Thoracic aorta (tissue), 2 donors: ENCODE data around the gene SERPINA3. TPM values are rescaled to one million over a fixed set of nuclear protein-coding genes. Genes with fewer than 3 reads are reported as not detected.

Experiments used
- ATAC-seq: fragments of 150-250 bp; one replicate; pipeline ENCODE4 v1.8.0; 2017; ENCODE audit warnings: low read depth; ENCODE audit not compliant: insufficient number of reproducible peaks, low FRiP score
- DNase-seq: peaks from one replicate; pipeline ENCODE4 v3.0.0-alpha.2; 2020; ENCODE audit warnings: low spot score
- H3K27ac ChIP-seq, 2 donors: fragments of 200-600 bp; sonication (generic); 1 replicate in 1 of 2; 2 replicates in 1 of 2; pipeline ENCODE4 v1.5.1; 2016; ENCODE audit warnings: mild to moderate bottlenecking in 2 of 2, moderate library complexity in 2 of 2
- H3K27me3 ChIP-seq: fragments of 200-600 bp; sonication (generic); replicated peaks from 2 replicates; pipeline ENCODE4 v1.6.0; 2016; ENCODE audit warnings: mild to moderate bottlenecking; ENCODE audit not compliant: insufficient read depth
- H3K36me3 ChIP-seq: fragments of 200-600 bp; sonication (generic); one replicate; pipeline ENCODE4 v1.5.1; 2016
- H3K4me1 ChIP-seq, 2 donors: fragments of 200-600 bp; sonication (generic); 1 replicate in 1 of 2; 2 replicates in 1 of 2; pipeline versions ENCODE4 v1.5.1 to v1.6.0; 2016; ENCODE audit warnings: low read depth in 2 of 2, mild to moderate bottlenecking in 1 of 2; ENCODE audit not compliant: control insufficient read depth in 1 of 2
- H3K4me3 ChIP-seq: fragments of 200-600 bp; sonication (generic); 2 replicates; pipeline ENCODE4 v1.5.1; 2016; ENCODE audit warnings: mild to moderate bottlenecking
- H3K9me3 ChIP-seq: fragments of 200-600 bp; sonication (generic); 2 replicates; pipeline ENCODE4 v1.5.1; 2016
- total RNA-seq, 2 donors: library from RNA; depleted of rRNA; stranded (reverse); fragments of >200 nt; gene quantifications; one replicate each; pipeline versions ENCODE4 v1.1.0 to v1.2.3, GENCODE V29; 2016
- TF ChIP-seq, protein P1 (sequence below): fragments of 200-600 bp; sonication (generic); IDR thresholded peaks from one replicate; pipeline ENCODE4 v1.5.1; 2019; ENCODE audit warnings: antibody characterized with exemption

The SERPINA3 gene
- total RNA-seq, 2 donors from 2014 or later: 140 to 252 TPM

DNA sequence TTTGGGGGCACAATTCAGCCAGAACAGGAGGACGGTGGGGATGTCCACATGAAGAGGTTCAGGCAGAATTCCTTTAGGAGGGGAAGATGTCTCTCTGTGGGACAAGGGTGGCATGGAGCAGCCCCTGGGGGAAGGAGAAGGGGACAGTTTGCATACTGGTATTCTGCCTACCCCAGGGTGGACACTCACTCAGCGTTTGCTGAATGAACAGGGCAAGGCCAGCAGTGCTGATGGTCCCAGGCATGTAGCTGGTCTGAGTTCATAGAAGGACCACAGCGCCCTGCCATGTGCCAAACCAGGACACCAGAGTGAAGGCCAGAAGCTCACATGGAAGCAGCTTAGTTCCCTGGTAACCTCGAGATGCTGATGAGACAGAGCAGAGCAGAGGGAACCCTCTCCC lies 25.6 kb upstream of the SERPINA3 start:
- Histone ChIP-seq H3K27me3 (no peaks in the 10 kb centered on the region), H3K4me1 (no peaks in the 10 kb centered on the region), H3K4me3 (no peak overlapping the region), H3K36me3 (no peaks in the 10 kb centered on the region), H3K9me3 (no peaks in the 10 kb centered on the region), H3K27ac (no peak overlapping the region)
- DNase-seq (no peak), ATAC-seq (no peak)
- TF ChIP-seq, protein P1, sequence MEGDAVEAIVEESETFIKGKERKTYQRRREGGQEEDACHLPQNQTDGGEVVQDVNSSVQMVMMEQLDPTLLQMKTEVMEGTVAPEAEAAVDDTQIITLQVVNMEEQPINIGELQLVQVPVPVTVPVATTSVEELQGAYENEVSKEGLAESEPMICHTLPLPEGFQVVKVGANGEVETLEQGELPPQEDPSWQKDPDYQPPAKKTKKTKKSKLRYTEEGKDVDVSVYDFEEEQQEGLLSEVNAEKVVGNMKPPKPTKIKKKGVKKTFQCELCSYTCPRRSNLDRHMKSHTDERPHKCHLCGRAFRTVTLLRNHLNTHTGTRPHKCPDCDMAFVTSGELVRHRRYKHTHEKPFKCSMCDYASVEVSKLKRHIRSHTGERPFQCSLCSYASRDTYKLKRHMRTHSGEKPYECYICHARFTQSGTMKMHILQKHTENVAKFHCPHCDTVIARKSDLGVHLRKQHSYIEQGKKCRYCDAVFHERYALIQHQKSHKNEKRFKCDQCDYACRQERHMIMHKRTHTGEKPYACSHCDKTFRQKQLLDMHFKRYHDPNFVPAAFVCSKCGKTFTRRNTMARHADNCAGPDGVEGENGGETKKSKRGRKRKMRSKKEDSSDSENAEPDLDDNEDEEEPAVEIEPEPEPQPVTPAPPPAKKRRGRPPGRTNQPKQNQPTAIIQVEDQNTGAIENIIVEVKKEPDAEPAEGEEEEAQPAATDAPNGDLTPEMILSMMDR: no peak

DNA sequence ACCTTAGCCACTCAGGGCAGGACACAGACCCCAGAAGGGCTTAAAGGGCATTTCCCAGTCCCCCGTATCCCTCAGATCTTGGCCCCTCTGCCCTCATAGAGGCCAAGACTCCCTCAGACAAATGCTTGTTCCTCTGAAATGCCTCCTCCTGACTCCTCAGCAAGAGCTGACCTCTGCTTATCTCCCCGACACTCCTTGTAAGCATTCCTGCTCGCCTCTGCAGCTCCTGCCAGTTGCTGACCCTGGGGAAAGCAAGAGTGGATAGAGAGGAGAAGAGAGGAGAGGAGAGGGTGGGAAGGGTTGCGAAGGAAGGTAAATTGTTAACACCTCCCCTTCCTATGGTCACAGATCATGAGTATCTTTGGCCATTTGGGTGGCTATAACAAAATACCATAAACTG lies 23.9 kb upstream of the SERPINA3 start:
- TF ChIP-seq, protein P1: no peak
- H3K4me1 ChIP-seq: no peaks in the 10 kb centered on the region
- DNase-seq: no peak
- H3K36me3 ChIP-seq: no peaks in the 10 kb centered on the region
- H3K27ac ChIP-seq: no peak overlapping the region
- H3K27me3 ChIP-seq: no peaks in the 10 kb centered on the region
- no peak overlapping the region for H3K4me3 ChIP-seq
- H3K9me3 ChIP-seq: no peaks in the 10 kb centered on the region
- no peak for ATAC-seq

GRCh38 chr14:94591073-94591472 lies 21.1 kb upstream of the SERPINA3 start:
- Histone ChIP-seq H3K36me3 (no peaks in the 10 kb centered on the region), H3K27ac (no peak overlapping the region), H3K27me3 (no peaks in the 10 kb centered on the region), H3K9me3 (no peaks in the 10 kb centered on the region), H3K4me3 (no peak overlapping the region), H3K4me1 (no peaks in the 10 kb centered on the region)
- DNase-seq (no peak), ATAC-seq (no peak)
- TF ChIP-seq, protein P1: no peak

GRCh38 chr14:94591871-94592270 lies 20.3 kb upstream of the SERPINA3 start:
- no peak overlapping the region for H3K4me3 ChIP-seq
- no peak overlapping the region for H3K27ac ChIP-seq
- no peaks in the 10 kb centered on the region for H3K4me1 ChIP-seq
- H3K36me3 ChIP-seq: no peaks in the 10 kb centered on the region
- ATAC-seq (no peak), DNase-seq (no peak)
- H3K27me3 ChIP-seq: no peaks in the 10 kb centered on the region
- H3K9me3 ChIP-seq: no peaks in the 10 kb centered on the region
- TF ChIP-seq, protein P1: no peak

- Histone ChIP-seq H3K27ac (no peak overlapping the region), H3K4me3 (no peak overlapping the region), H3K9me3 (no peaks in the 10 kb centered on the region), H3K4me1 (no peaks in the 10 kb centered on the region), H3K27me3 (no peaks in the 10 kb centered on the region), H3K36me3 (no peaks in the 10 kb centered on the region)
- TF ChIP-seq, protein P1: no peak
- ATAC-seq (no peak), DNase-seq (no peak)
These were observed 19.7 kb upstream of the SERPINA3 start for GRCh38 chr14:94592457-94592856.
